ENCODE measurements around the gene ULBP2.
"Not testable (repeated sequence)": the region's sequence is repeated elsewhere in the genome, so short reads cannot be mapped to it uniquely, and the experiment has no call there.

The ULBP2 gene

DNA sequence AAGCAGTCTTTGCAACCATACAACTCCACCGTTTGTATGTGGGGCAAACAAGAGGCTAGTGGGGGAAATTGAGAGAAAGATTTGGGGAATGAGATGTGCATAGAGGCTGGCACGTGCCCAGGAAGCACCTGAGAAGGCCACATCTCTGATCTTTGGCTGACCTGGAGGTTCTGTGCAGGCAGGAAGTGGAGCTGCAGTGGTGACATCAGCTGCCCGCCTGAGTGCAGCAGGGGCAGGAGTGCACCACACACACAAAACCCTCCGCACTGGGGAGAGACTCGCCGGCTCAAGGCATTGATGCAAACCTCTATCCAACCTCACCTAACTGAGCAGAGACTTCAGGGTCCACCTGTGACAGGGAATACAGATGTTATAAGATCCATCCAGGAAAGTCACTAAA lies 32.6 kb downstream of the ULBP2 start:
- DNase-seq = not testable (repeated sequence)

DNA sequence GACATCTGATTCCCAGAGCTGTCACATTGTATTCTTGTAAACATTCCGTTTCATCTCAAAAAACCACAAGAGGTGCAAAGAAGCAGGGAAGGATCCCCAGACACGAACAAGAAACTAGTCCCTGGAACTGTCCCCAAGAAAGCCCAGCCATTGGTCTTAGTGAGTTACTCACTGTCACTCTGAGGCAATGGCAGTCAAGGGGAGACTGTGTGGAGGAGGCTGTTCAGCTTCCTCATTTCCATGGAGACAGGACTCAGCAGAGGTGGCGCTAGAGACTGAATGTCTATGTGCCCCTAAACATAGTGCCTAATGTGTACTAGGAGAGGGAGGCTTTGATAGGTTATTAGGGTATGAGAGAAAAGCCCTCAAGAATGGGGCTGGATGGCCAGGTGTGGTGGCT lies 33.0 kb downstream of the ULBP2 start:
- DNase-seq = no peak

DNA sequence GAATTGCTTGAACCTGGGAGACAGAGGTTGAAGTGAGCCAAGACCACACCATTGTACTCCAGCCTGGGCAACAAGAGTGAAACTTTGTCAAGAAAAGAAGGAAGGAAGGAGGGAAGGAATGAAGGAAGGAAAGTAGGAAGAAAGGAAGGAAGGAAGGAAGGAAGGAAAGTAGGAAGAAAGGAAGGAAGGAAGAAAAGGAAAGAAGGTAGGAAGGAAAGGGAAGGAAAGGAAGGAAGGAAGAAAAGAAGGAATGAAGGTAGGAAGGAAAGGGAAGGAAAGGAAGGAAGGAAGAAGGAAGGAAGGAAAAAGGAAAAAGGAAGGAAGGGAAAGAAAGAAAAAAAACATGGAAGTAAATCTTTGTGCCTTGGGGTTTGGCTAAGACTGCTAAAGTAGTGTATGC lies 33.6 kb downstream of the ULBP2 start:
- no peak for DNase-seq

DNA sequence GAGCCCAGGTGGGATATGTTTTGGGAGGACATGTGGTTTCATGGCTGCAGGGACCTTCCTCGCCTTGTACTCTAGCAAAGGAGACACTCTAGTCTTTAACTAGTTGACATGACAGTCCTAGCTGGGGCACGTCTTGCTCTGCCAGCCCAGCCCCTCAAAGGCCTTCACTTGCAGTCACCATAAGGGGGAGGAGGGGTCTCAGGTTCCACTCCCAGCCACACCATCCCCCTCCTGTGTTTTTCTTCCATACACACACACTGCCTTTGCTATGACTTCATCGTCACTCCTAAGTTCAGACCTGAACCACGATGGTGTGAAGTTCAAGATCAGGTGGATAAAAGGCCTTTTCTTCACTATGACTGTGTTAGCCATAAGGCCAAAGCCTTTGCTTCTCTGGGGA lies 35.4 kb downstream of the ULBP2 start:
- DNase-seq = no peak

DNA sequence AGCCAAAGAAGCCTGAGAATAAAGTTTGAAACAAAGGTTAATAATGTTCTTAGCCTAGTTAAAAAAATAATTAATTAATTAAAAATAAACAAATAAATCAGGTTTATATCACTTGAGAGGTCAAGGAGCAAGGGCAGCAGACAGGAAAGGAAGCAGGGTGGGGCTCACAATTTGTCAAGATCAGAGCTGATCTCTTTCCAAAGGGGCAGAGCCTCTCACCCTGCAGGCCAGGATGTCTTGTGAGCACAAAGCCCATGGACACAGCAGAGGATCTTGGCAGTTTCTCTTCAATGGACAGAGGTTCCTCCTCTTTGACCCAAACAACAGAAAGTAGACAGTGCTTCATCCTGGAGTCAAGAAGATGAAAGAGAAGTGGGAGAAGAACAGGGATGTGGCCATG lies 36.8 kb downstream of the ULBP2 start:
- no peak for DNase-seq

DNA sequence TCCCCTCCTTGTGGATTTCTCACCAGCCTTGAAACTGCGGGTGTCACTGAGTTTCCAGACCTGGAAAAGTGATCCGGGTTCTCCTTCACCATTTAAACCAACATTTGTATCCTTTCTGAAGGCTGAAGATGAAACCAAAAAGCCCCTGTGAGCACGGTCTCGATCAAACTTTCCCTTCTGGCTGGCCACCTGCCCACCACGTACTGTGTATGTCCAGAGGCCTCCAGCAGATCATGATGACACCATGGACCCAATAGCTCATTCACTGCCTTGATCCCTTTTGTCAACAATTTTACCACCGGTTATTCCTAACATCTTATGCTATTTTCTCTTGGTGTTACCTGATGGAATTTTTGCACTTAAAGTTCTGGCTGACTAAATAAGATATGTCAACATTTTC lies 37.5 kb downstream of the ULBP2 start:
- no peak for DNase-seq

DNA sequence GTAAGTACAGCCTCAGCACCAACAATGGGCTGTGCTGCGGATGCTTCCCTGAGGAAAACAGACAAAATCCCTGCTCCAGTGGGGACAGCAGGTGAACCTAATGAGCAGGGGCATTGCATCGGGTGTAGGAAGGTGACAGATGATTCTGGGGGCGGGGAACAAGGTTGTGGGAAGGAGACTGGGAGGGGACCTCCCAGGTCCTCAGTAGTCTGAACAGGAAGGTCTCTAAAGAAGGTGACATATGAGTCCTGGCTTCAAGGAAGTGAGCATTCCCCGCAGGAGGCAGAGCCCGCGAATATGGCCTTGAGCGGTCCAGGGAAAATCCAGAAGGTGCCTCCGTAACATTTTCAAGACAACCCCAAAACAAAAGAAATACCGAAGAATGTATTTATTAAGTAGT lies 41.3 kb downstream of the ULBP2 start:
- no peak for DNase-seq

DNA sequence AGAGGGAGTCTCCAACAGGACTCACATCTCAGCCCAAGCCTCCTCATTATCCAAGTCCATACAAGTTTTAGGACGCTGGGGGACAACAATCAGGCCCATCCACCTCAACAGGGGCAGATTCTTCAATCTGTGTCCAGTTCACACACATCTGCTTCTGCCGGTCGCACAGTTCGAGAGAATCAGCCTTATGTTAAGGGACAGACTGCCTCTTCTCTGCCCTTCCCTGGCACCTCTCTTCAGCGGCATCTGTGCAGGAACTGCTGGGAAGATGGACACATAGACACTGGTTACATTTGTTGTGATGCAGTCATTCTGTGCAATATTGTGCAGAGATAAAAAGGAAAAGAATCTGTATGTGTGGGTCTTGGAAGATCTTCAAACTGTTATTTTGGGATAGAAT lies 43.0 kb downstream of the ULBP2 start:
- no peak for DNase-seq

DNA sequence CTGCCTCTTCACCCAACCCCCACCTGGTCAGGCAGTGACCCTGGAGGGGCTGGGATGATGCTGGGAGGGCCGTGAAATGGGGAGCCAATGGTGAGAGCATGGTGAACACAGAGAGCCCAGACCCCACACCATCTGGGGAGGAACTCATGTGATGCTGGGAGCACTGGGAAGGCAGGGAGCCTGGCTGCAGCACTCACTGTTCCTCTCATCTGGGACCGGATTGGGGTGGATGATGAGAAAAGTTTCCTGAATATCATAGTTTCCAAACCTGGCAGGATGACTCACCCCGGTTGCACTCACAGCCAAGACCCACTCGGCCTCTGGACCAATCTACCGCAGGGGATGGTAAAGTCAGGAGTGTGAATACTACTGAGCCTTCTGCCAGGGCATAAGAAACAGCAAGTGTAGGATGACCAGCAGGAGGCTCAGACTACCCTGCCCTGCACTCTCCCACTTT lies 43.7 kb downstream of the ULBP2 start:
- no peak for DNase-seq

DNA sequence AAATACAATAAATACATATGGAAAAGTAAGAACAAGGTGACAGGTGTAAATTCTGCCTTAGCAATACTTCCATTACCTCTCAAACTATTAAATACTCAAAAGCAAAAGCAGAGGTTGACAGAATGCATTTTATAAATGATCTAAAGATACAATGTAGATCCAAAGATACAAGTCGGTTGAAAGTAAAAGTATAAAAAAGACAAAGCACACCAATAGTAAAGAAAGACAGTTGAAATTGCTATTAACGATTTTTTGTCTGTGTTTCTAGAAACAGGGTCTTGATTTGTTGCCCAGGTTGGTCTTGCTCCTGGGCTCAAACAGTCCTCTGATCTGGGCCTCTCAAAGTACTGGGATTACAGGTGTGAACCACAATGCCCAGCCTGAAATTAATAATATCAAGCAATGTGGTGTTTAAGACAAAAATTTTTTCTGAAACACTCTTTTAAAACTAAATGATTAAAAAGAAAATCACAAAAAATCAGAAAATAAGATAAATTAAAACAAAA lies 45.8 kb downstream of the ULBP2 start:
- DNase-seq = no peak

DNA sequence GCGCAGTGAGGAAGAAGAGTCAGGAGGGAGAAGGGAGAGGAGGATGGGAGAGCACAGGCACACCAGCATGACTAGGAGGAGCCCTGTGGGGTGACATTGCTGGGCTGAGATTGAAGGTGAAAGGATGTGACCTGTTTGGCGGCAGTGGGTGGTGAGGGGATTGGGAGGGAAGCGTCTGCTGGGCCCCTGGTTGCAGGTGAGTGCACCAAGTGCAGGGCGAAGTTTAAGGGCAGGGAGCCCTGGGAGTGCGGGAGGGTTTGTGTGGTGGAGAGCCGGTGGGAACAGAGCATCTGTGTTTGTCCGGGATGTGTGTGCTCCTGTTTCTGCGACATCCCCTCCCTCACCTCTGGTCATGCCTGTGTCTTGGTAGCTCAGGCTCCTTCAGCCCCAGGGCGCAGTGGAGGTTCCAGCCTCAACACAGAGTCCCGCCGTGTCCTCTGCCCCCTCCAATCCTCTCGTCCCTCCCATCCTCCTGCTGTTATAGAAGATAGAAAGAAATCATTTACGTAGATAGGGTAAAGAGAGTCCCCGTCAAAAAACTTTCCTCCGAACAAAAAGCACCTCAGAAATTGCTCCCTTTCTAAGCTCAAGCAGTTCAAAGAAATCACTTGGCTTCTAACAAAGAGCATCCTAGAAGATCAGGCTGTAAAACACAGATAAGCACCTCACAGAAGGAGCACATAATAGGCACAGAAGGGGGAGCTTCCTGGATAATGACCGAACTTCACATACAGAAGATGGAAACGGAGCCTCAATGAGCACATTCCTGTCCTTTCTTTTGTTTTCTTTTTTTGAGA lies 46.9 kb downstream of the ULBP2 start:
- no peak for DNase-seq

DNA sequence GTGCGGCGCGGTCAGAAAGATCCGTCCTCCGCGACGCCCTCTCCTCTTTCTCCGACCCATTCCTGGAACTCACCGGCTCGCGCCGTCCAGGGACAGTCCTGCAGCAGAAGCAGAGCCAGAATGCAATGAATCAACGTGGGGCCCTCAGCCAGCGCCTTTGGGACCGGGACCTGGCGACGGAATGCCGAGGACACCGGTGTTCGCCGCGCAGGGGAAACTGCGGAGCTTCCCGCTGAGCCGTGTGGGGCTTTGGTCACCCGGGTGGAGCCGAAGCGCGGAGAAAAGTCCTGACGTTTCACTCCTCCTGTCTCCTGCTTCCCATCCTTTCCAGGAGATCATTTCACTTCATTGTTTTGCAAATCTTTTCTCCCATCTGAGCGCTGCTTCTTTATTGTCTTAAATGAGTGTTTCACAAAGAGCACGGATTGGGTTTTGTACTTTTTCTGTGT lies 48.4 kb downstream of the ULBP2 start:
- no peak for DNase-seq

DNA sequence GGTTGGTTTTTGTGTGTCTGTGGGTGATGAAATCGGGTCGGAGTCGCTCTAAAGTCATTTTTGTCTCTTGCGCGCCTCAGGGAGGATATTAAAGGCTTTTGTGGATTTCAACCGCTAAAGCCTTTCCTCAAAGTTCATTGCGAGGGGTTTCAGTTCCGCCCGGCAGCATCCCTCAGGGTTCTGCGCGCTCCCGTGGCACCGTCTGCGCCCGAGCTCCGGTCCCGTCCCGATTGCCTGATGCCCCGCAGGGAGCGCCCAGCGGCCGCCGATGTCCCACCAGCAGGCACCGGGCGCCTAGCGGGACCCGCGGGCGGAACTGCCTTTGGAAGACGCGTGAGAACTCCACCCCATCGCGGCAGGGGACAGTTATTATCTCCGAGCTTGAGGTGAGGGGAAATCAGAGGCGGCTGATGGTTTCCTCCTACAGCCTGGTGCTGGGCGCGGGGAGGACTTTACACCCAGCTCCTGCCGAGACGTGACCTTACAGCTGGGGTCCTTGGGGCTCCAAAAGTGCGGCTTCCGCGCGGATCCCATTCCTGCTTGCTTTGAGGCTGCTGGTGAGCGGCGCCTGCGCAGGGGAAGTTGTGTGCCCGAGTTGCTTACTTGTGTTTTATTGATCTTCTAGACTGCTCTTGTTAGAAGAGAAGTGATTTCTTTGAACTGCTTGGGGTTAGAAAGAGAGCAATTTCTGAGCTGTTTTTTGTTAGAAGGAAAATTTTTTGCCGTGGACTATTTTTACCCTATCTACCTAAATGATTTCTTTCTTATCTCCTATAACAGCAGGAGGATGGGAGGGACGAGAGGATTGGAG lies 49.1 kb downstream of the ULBP2 start:
- no peak for DNase-seq

DNA sequence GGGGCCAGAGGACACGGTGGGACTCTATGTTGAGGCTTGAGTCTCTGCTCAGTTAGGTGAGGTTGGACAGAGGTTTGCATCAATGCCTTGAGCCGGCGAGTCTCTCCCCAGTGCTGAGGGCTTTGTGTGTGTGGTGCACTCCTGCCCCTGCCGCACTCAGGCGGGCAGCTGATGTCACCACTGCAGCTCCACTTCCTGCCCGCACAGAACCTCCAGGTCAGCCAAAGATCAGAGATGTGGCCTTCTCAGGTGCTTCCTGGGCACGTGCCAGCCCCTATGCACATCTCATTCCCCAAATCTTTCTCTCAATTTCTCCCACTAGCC lies 49.6 kb downstream of the ULBP2 start:
- DNase-seq = not testable (repeated sequence)

DNA sequence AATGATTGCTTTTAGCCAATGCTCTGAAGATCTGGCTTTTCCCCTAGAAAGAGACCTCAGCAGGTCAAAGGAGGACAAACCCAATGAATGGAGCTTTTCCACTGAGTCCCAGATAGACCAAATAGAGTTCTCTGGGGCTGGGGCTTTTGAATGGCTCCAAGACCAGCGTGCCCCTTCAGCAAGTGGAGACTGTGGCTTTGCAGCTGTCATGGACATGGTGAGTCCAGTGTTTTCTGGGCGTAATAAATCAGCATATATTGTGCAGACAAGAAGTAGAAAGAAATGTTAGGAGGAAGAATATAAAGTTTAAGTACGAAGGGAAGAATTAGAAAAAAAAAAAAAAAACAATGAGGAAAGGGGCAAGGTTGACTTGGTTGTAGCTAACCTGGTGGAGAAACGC lies 50.0 kb downstream of the ULBP2 start:
- no peak for DNase-seq

DNA sequence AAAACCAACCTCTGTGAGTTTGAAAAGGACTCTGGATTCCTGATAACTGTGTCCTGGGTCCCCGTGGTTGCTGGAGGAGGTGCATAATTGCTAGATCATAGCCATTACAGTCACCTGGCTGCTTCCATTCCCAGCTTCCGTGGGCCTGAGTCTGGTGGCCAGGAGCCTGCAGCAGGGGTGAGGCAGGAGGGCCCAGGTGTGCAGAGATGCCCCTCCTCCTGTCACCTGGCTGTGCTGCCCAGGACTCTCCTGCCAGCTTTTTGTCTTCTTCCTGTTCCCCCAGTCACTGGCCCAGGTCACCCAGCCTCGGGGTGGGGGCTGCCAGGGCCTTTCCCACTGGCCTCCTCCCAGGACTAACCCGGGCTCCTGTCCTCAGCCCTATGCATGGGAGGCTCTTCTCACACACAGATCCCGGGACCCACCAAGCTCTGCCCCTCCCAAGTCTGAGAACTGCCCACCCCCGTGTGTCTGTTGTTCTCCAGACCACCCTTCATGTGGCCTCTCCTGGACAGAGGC lies 53.5 kb downstream of the ULBP2 start:
- no peak for DNase-seq

DNA sequence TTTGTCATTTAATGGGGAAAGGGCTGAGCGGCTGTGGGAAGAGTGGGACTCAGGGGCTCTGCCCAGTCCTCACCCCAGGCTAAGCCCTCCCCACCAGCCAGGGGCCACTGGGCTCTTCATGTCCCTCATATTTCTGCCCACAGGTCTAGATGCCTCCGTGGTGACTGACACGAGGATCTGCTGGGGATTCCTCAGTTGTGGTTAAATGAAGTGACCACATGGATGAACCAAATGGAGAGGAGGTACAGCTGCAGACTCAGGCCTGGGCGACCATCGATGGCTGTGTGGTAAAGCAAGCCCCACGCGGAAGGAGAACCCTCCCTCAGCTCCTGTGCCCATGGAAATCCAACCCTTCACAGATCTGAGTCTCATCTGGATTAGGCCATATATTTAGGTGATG lies 54.2 kb downstream of the ULBP2 start:
- DNase-seq = no peak
